Keratinocyte (primary cell): ENCODE results near the gene DPY19L1. TPM values are rescaled to one million over a fixed set of nuclear protein-coding genes. Genes with fewer than 3 reads are reported as not detected.

ENCODE experiments used
- DNase-seq: peaks from one replicate; pipeline ENCODE4 v3.0.0-alpha.2; 2011; ENCODE audit warnings: low read depth, missing footprints, low spot score
- FAIRE-seq: peaks from 2 replicates; lab custom pipeline; 2011; peaks lifted over from hg19 to GRCh38; lab: Jason Lieb, UNC
- H2AFZ ChIP-seq: 2 replicates; pipeline ENCODE4 v1.6.0; 2012; ENCODE audit warnings: low read length, control low read depth, inconsistent platforms; ENCODE audit not compliant: control insufficient read depth
- H3K27ac ChIP-seq: 2 replicates; pipeline ENCODE4 v1.5.1; 2011; ENCODE audit warnings: low read length; ENCODE audit not compliant: control insufficient read depth, insufficient read depth
- H3K27me3 ChIP-seq: 3 replicates; pipeline ENCODE4 v1.6.0; 2011; ENCODE audit warnings: low read length; ENCODE audit not compliant: control insufficient read depth, insufficient read depth; ENCODE audit errors: extremely low read depth
- H3K36me3 ChIP-seq, 2 experiments: 2 replicates in 1 of 2; 3 replicates in 1 of 2; pipeline ENCODE4 v1.5.1; 2011; ENCODE audit warnings: low read length in 2 of 2, mild to moderate bottlenecking in 1 of 2; ENCODE audit not compliant: control insufficient read depth in 2 of 2, insufficient read depth in 2 of 2; ENCODE audit errors: extremely low read depth in 1 of 2
- H3K4me1 ChIP-seq: 3 replicates; pipeline ENCODE4 v1.5.1; 2011; ENCODE audit warnings: low read length; ENCODE audit not compliant: control insufficient read depth, insufficient read depth; ENCODE audit errors: extremely low read depth
- H3K4me2 ChIP-seq: 3 replicates; pipeline ENCODE4 v1.6.0; 2011; ENCODE audit warnings: low read depth, low read length; ENCODE audit not compliant: control insufficient read depth, insufficient read depth; ENCODE audit errors: extremely low read depth
- H3K4me3 ChIP-seq, 3 experiments: fragments of 200-600 bp in 1 of 3; sonication (generic) in 1 of 3; 2 replicates in 2 of 3; 3 replicates in 1 of 3; pipeline ENCODE4 v1.5.1; 2011 to 2016; ENCODE audit warnings: low read length in 3 of 3, mild to moderate bottlenecking in 3 of 3, control low read depth in 2 of 3, inconsistent platforms in 1 of 3, low read depth in 1 of 3, mixed read lengths in 1 of 3, mixed run types in 1 of 3, moderate library complexity in 1 of 3; ENCODE audit not compliant: control insufficient read depth in 2 of 3, insufficient read depth in 2 of 3; ENCODE audit errors: extremely low read depth in 1 of 3
- H3K79me2 ChIP-seq: 2 replicates; pipeline ENCODE4 v1.6.0; 2012; ENCODE audit warnings: low read length; ENCODE audit not compliant: control insufficient read depth, insufficient read depth
- H3K9ac ChIP-seq: 3 replicates; pipeline ENCODE4 v1.6.0; 2011; ENCODE audit warnings: low read length; ENCODE audit not compliant: control insufficient read depth, insufficient read depth; ENCODE audit errors: extremely low read depth
- H3K9me1 ChIP-seq: 3 replicates; pipeline ENCODE4 v1.6.0; 2011; ENCODE audit warnings: low read length; ENCODE audit not compliant: control insufficient read depth, insufficient read depth; ENCODE audit errors: extremely low read depth
- H3K9me3 ChIP-seq: 2 replicates; pipeline ENCODE4 v1.5.1; 2012; ENCODE audit warnings: low read depth, low read length; ENCODE audit not compliant: control insufficient read depth
- H4K20me1 ChIP-seq: 3 replicates; pipeline ENCODE4 v1.6.0; 2011; ENCODE audit warnings: low read length; ENCODE audit not compliant: control insufficient read depth, insufficient read depth; ENCODE audit errors: extremely low read depth
- CTCF ChIP-seq, 3 experiments: IDR thresholded peaks in 1 of 3; conservative IDR thresholded peaks in 1 of 3; optimal IDR thresholded peaks in 1 of 3; 2 replicates in 2 of 3; 3 replicates in 1 of 3; pipeline versions ENCODE3 to v1.5.1; 2011; ENCODE audit warnings: low read length in 3 of 3, mild to moderate bottlenecking in 3 of 3, moderate library complexity in 2 of 3, control low read depth in 1 of 3, inconsistent platforms in 1 of 3; ENCODE audit not compliant: insufficient read depth in 2 of 3; ENCODE audit errors: extremely low read depth in 1 of 3
- EZH2 ChIP-seq: IDR thresholded peaks from one replicate; pipeline ENCODE4 v1.6.1; 2012; ENCODE audit warnings: inconsistent platforms, mild to moderate bottlenecking, low read length, moderate library complexity
- dilution Hi-C: fragments of 300-500 bp; cut with MboI; formaldehyde crosslinking; loops from one replicate; pipeline ENCODE4 v1.7.0; 2020; ENCODE audit warnings: low sequenced_read_pairs; ENCODE audit not compliant: extremely low pct_ligation_motif_present
- polyA plus RNA-seq, 5 experiments: library from polyadenylated mRNA; depleted of rRNA in 3 of 5; stranded (reverse) in 3 of 5; stranded (forward) in 1 of 5; unstranded in 1 of 5; fragments of >200 nt; gene quantifications; 1 replicate in 1 of 5; 2 replicates in 3 of 5; 3 replicates in 1 of 5; pipeline versions ENCODE4 v1.2.1 to v1.2.3, GENCODE V29; 2011 to 2012; ENCODE audit warnings: missing spikeins in 2 of 5, low read depth in 1 of 5, low replicate concordance in 1 of 5

DPY19L1 gene
- polyA plus RNA-seq, 1 donor (not counting 4 experiments of a cell fraction or from before 2014, with no cell fraction given): 29.2 TPM

GRCh38 chr7:35029311-35029710 lies 8.0 kb downstream of the DPY19L1 start:
- Histone ChIP-seq H2AFZ (no peak overlapping the region), H3K4me1 (peaks cover 17% of the 10 kb centered on the region), H3K9me3 (no peaks in the 10 kb centered on the region), H3K79me2 (peaks cover 39% of the 10 kb centered on the region), H3K27ac (no peak overlapping the region), H4K20me1 (no peaks in the 10 kb centered on the region), H3K9me1 (no peaks in the 10 kb centered on the region), H3K4me3 (no peak overlapping the region), H3K36me3 (no peaks in the 10 kb centered on the region), H3K9ac (no peak overlapping the region), H3K4me2 (no peak overlapping the region), H3K27me3 (no peaks in the 10 kb centered on the region)
- DNase-seq (no peak), FAIRE-seq (no peak)
- dilution Hi-C loops: no loop called here
- TF ChIP-seq EZH2 (no peak), CTCF (optimal IDR thresholded peaks at IDR 0.05 in 1 of 3, IDR thresholded peaks at IDR 0.05 in 1 of 3, conservative IDR thresholded peaks at IDR 0.05 in 1 of 3; ENCODE audit: extremely low read depth in 1 of 3, insufficient read depth in 2 of 3, low read length in 3 of 3) (no peak)

GRCh38 chr7:35026150-35026549 lies 11.1 kb downstream of the DPY19L1 start:
- no peak overlapping the region for H3K9ac ChIP-seq
- H3K27ac ChIP-seq: no peak overlapping the region
- dilution Hi-C loops: no loop called here
- H3K4me1 ChIP-seq: peaks cover 17% of the 10 kb centered on the region
- peak; percentile 46 for FAIRE-seq
- H3K4me2 ChIP-seq: no peak overlapping the region
- no peak for DNase-seq
- H2AFZ ChIP-seq: no peak overlapping the region
- no peaks in the 10 kb centered on the region for H3K9me1 ChIP-seq
- H3K79me2 ChIP-seq: peaks cover 36% of the 10 kb centered on the region
- no peaks in the 10 kb centered on the region for H3K36me3 ChIP-seq
- no peaks in the 10 kb centered on the region for H3K9me3 ChIP-seq
- no peaks in the 10 kb centered on the region for H4K20me1 ChIP-seq
- H3K27me3 ChIP-seq: no peaks in the 10 kb centered on the region
- no peak for TF ChIP-seq CTCF (optimal IDR thresholded peaks at IDR 0.05 in 1 of 3, IDR thresholded peaks at IDR 0.05 in 1 of 3, conservative IDR thresholded peaks at IDR 0.05 in 1 of 3; ENCODE audit: extremely low read depth in 1 of 3, insufficient read depth in 2 of 3, low read length in 3 of 3)
- no peak for TF ChIP-seq EZH2
- H3K4me3 ChIP-seq: no peak overlapping the region
